Fibroblast of gingiva (primary cell): ENCODE measurements around the gene EAF2.
"Not testable (repeated sequence)": the region's sequence is repeated elsewhere in the genome, so short reads cannot be mapped to it uniquely, and the experiment has no call there.

Experiments
- DNase-seq: peaks from one replicate; pipeline ENCODE4 v3.0.0-alpha.2; 2011; ENCODE audit warnings: low read depth

The EAF2 gene

DNA sequence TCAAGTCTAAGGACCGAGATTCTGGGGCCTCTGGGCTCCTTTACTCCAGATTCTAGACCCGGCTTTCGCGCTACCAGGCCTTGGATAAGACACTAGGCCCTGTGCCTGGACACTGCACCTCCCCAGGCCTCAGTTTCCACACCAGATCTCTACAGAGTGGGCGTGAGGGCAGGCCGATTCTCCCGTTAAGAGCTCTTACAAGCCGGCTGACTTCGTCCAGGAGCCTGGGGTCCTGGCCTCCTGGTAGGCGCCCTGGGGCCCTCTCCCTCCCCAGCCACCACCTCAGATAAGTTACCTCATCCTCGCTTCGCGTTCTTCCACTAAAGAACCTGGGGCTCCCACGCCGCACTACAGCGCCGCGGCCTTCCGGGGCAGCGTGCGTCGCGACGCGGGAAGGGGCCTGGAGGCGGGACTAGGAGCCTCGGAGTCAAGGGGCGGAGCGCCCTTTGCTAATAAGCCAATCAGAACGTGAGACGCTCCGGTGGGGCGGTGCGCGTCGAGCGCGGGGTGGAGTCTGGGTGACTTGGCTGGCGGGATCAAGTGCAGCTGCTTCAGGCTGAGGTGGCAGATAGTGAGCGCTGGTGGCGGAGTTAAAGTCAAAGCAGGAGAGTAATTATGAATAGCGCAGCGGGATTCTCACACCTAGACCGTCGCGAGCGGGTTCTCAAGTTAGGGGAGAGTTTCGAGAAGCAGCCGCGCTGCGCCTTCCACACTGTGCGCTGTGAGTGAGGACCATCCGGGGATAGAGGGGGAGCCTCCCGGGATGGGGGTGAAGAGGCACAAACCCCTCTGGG lies at the start of gene EAF2, which contains the start of gene IQCB1:
EAF2 (plus strand) TSS at position 539 of the 794 bp plus-strand sequence; CDS start at position 616, 77 bp downstream.
IQCB1 (minus strand) TSS at position 390 of the 794 bp plus-strand sequence. CDS start 6,100 bp downstream, outside the sequence.
- peak; percentile 93 for DNase-seq

DNA sequence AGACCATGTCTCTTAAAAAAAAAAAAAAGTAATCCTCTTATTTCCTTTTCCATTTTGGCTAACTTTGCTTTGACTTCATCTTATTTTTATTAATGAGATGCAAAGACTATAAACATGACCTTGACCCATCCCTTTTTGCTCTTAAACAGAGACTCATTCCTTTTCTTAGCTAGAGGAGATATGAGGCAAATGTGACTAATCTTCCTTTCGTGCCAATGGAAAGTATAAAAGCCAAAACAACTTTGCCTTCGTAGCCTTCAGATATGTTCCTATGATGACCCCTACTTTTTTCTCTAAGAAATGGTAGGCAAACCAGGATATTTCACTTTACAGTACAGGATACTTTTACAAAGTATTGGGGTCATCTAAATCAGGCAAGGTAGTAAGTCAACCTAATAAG lies 48.5 kb upstream of the EAF2 start:
- DNase-seq = peak; percentile 2

DNA sequence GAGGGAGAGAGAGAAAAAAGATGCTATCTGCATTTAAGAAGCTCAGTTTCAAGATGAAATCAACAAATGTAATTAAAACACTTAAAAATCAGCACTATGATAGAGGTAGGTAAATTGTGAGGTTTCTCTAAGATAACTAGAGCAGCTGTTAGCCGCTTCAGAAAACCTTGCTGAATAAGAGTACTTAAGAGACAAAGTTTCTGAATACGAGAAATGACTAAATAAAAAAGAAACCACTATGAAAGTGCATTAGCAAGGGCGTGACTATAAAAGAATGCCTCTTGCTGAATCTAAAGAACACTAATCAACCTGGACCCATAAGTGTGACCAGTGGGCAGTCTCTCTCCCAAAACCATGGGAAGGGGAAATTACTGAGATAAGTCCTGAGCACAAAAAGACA lies 41.9 kb upstream of the EAF2 start:
- no peak for DNase-seq

DNA sequence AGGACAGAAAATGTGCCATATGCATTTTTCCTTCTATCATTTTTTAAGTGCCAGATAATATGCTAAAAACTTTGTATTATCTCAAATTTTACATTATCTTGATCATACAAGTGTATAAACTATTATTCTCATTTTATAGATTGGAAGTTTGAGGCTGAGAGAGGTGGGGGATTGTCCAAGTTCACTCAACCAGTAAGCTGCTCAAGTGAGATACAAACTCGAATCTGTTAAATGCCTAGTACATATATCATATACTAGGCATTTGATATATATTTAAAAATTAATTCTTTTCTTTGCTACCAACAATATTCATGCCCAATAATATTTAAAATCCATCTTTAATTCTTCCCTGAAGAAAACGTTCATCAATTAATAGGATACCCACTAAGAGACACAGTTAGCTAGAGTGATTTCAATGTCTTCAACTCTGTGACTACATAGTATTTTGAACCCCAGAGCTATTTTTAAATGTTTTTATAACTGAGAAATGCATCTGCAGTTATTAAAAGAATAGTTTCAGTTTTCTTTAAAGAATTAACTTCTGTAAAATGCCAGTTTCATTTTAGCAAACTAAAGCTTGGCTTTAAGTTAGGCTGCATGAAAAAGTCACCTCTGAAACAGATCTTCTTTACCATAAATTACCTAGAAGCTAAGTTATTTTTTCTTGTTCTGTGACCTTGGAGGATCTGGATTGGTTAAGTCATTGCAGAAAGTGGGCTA lies 40.6 kb upstream of the EAF2 start:
- DNase-seq = no peak

DNA sequence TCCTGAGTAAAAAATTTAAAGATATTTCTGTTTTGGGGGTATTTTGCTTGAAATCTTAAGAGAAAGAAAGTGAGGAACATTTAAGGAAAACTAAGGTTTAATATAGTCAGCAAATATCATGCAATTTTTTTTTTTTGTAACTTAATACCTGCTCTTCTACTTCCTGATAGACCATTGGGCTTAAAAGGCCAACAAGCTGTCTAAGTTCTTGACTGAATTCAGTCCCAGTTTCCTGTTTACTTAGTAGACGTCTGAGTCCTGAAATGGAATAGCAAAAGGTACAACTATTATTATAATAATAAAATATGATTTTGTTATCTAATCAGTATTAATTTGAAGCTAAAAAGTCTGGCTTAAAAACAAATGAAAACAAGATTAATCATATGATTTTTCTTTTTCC lies 38.0 kb upstream of the EAF2 start:
- DNase-seq = no peak

DNA sequence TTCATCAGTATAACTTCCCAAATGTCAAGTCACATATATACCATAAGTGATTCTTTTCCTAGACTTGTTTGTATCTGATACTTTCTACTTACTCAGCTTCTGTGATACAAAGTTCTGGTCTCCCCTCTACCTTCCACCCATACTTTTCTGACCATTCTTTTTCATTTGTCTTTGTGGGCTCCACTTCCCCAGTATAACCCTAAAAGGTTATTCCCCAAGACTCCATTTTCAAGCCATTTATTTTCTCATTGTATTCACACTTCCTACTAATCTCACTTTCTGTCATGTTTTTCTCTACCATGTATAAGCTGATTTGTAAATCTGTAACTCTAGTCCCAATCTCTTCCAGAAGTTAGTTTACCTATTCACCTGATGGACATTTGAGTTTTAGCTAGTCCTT lies 34.1 kb upstream of the EAF2 start:
- no peak for DNase-seq

DNA sequence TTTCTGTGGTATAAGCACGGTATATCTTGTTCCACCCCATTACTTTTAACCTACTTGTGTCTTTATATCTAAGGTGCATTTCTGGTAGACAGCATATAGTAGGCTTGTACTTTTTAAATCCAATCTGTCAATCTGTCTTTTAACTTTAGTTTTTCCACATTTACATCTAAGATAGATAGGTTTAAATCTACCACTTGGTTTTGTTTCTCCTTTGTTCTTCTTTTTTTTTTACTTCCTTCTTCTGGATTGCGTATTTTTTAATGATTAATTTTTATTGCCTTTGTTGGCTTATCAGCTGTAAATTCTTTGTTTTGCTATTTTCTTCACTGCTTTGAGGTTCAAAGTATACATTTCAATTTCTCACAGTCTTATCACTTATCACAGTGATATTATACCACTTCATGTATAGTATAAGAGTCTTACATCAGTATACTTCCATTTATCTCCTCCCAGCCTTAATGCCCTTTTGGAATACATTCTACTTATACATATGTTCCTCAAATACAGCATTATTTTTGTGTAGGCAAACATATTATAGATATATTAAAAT lies 31.2 kb upstream of the EAF2 start:
- DNase-seq = no peak

DNA sequence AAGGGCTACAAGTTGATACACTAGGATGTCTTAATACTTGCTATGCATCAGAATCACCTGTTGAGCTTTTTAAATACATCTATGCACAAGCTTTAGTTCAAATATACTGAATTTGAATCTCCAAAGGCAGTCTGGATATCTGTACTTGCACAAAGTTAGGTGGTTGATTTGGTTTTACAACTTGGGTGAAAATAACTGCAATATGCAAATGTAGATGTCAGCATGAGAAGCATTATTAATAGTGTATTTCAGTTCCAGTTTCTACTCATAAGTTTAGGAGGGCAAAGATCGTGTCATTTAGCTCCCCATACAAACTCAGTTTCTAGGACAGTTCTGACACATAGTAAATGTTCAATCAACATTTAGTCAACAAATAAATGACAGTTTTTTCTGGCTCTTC lies 25.8 kb upstream of the EAF2 start:
- no peak for DNase-seq

DNA sequence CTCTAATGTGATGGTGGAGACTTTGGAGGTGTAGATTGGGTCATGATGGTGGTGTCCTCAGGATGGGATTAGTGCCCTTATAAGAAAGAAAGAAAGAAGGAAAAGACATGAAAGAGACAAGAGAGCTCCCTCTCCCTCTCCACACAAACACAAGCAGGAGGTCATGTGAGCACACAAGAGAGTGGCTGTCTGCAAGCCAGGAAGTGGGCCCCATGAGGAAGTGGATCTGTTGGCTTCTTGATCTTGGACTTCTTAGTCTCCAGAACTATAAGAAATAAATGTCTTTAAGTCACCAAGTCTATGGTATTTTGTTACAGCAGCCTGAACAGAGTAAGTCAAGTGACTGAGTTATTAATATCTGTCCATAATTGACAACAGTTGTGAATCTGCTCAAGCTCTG lies 17.3 kb upstream of the EAF2 start:
- peak; percentile 1 for DNase-seq

DNA sequence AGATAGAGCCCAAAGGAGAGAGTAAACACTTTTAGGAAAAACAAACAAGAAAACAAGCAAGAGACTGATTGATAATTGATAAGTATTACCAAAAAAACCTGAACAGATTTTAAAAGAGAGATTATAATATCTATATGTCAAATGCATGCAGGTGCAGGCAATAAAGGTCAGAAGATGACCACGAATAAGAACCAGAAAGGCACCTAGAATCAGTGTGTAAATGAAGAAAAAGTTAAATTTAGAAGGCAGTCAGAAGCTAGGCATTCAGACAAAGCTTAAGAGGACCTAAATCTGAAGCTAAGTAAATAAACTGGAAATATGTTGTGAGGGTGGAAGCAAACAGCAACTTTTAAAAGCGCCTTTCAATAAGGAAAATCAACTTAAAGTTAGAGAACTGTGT lies 16.4 kb upstream of the EAF2 start:
- no peak for DNase-seq

DNA sequence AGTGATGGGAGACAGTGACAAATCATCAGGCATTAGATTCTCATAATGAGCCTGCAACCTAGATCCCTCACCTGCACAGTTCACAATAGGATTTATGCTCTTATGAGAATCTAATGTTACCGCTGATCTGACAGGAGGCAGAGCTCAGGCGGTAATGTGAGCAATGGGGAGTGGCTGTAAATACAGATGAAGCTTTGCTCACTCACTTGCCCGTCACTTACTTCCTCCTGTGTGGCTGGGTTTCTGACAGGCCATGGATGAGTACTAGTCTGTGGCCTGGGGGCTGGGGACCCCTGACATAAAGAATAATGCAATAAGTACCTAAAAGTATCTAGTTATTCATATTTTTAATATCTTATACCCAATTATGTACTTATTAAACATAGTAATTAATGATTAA lies 15.8 kb upstream of the EAF2 start:
- DNase-seq = no peak

DNA sequence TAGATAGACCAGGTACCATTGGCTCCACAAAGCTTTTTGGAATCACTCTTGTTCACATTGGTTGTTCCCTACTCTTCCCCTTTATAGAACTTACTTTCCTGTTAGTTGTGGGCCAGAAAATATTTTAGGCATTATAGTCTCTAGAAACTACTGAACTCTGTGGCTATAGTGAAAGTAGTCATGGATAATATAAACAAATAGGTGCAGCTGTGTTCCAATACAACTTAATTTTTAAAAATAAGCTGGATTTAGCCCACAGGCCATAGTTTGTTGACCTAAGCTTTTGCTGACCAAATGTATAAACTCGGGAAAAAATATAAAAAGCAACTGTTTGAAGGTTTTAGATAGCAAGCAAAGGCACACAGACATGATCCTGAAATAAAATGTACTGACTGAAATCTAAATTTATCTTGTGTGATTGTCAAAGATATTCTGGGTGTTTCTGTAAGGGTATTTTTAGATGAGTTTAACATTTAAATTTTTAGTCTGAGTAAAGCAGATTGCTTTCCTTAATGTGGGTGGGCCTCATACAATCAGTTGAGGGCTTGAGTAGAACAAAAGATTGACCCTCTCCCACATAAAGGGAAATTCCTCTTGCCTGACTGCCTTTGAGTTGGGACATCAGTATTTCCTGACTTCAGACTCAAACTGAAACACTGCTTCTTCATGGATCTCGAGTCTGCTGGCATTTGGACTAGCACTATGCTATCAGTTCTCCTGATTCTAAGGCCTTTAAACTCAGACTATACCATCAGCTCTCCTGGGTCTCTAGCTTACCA lies 13.4 kb upstream of the EAF2 start:
- no peak for DNase-seq

DNA sequence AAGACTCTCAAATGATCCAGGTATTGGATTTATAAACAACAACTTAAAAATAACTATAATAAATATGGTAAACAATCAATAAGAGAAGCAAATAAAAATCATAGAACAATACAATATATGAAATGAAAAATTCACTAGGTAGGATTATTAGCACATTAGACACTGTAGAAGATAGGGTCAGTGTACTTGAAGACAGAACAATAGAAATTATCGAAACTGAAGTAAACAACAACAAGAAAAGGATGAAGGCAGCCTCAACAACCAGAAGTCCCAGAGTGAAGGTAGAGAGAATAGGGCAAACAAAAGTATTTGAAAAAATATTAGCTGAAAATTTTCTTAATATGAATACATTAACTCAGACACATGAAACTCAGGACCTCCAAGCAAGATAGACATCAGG lies 12.0 kb upstream of the EAF2 start:
- no peak for DNase-seq

DNA sequence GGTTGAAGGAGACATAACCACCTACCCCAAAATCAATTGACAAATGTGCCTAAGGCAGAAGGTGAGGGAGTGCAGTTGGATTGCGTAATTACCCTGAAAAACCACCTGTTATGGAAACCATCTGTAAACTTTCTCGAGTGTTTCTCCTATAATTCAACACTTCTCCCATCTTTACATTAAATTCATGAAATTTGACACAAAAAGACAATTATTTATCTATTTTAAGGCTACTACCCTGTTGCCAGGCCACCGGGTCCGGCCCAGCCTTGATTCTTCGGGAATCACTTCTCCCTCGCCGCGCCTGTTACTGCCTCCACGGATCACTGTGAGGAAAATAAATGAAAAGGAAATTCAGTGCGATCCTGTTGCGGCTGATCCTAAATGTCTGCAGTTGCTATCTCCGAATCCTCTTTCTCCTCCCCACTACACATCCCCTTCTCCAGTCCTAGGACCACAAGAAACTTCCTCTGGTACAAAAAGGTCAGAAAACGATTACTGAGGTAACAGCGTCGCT lies 795 bp upstream of the EAF2 start:
- DNase-seq = no peak

DNA sequence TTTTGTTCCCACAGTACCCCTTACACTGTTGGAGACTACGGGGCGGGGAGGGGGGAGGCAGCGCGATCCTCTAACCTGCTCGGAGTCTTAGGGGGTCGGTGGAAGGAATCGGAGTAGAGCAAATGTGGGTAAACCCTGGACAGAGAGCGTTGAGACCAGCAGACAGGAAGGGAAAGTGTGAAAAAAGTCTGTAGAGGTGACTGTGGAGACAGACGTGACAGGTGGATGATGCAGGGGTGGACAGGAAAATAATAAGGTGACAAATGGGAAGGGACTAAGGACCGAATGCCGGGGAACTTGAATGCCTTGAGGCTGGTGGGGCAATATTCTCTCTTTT lies 424 bp downstream of the EAF2 start:
- no peak for DNase-seq

DNA sequence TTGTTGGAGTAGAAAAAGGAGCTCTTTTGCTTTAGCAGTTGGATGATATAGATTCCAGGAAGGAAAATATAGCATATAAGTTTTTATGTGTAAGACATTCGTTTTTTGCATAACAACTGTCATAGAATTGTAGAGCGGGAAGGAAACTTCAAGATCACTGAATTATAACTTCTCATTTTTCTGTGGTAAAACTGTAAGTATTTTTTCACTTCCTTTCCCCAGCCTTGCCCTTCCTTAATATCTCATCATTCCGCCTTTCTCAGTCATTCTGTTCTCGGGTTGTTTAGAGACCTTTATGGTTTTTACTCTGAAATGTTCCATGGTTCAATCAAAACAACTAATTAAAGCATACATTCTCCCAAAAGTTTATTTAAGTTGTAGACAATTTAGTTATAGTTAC lies 1.1 kb downstream of the EAF2 start:
- no peak for DNase-seq

DNA sequence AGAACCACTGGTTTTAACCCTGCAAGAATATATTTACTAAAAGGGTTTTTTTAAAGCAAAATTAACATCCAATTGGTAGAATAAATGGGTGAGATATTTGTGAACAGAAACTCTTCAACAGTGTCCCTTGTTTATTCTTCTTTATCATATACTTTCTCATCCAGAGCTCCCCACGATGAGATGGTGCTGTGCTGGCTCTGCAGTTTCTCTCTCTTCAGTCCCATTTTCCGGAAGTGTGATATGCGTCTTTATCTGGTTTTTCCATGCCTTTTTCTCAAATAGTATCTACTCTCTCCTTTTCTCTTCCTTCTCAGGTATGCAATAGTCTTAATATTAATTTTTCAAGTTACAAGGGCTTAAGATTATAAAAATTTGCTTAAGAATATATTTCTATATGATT lies 1.5 kb downstream of the EAF2 start:
- DNase-seq = no peak

DNA sequence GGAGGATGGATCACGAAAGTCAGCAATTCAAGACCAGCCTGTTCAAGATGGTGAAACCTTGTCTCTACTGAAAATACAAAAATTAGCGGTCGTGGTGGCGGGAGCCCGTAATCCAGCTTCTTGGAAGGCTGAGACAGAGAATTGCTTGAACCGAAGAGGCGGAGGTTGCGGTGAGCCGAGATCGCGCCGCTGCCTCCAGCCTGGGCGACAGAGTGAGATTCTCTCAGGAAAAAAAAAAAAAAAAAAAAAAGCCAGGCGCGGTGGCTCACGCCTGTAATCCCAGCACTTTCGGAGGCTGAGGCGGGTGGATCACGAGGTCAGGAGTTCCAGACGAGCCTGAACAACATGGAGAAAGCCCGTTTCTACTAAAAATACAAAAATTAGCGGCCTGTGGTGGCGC lies 5.0 kb downstream of the EAF2 start:
- no peak for DNase-seq

DNA sequence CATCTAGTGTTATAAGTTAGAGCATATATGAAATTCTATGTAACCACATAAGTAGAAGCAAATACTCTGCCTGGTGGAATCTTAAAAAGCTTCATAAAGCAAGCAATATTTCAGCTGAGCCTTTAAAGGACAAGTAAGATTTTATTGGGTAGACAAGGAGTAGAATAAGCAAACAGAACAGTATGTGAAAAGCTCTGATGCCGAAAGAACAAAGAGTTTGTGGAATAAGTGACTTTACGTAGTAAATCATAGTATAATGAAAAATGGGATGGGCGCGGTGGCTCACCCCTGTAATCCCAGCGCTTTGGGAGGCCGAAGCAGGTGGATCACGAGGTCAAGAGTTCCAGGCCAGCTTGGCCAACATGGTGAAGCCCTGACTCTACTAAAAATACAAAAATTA lies 9.9 kb downstream of the EAF2 start:
- no peak for DNase-seq

DNA sequence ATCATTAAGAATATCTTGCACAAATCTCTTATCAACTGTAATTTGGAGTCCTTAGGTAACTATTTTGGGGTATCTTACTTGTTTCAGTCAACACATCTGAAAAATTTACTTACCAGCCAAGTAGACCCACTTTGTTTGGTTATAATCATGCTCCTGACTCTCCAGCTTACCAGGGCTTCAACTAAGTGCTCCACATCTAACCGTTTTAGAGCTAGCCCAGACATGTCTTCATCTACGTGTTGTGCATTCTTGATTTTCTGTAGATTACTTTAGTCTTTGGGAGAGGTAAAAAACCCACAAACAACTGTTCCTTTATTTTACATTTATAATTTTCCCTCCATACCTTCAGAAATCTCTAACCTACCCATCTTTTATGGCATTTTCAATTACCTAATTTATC lies 17.2 kb downstream of the EAF2 start:
- no peak for DNase-seq

DNA sequence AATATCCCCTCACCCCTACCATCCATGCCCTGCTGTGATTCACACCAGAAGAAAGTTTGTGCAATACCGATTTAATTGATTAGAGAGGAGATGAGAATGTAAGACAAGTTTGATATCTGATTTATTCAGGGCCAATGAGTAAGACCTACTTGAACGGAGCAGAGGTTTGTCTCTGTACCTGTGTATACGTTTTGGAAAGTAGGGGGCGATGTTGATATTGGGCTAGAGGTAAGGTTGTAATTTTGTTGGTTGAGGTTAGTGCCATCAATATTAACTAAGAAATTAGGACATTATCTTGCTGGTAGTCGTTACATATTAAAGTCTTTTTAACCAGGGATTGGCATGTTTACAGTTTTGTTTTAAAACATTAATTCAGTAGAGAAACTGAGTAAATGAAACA lies 20.5 kb downstream of the EAF2 start:
- no peak for DNase-seq

DNA sequence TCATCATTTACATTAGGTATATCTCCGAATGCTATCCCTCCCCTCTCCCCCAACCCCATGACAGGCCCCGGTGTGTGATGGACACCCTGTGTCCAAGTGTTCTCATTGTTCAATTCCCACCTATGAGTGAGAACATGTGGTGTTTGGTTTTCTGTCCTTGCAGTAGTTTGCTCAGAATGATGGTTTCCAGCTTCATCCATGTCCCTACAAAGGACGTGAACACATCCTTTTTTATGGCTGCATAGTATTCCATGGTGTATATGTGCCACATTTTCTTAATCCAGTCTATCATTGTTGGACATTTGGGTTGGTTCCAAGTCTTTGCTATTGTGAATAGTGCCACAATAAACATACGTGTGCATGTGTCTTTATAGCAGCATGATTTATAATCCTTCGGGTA lies 22.8 kb downstream of the EAF2 start:
- not testable (repeated sequence) for DNase-seq
